Lower lobe of right lung (tissue), 2 donors: ENCODE data around the gene BATF2. TPM values are rescaled to one million over a fixed set of nuclear protein-coding genes. Genes with fewer than 3 reads are reported as not detected.

Source experiments
- ATAC-seq, 2 donors: fragments of 200-7000 bp; cut with Tn5 transposase; one replicate each; pipeline ENCODE4 v1.9.1; 2020 to 2022; ENCODE audit warnings: mild to moderate bottlenecking in 2 of 2, moderate library complexity in 2 of 2
- DNase-seq: peaks from one replicate; pipeline ENCODE4 v3.0.0-alpha.2; 2020
- H3K27ac ChIP-seq: fragments of 200-600 bp; one replicate; pipeline ENCODE4 v1.8.0; 2022
- H3K27me3 ChIP-seq: fragments of 200-600 bp; one replicate; pipeline ENCODE4 v1.8.0; 2022; ENCODE audit warnings: low read depth
- H3K36me3 ChIP-seq: fragments of 200-600 bp; one replicate; pipeline ENCODE4 v1.8.0; 2022; ENCODE audit warnings: mild to moderate bottlenecking
- H3K4me1 ChIP-seq: fragments of 200-600 bp; one replicate; pipeline ENCODE4 v1.8.0; 2022
- H3K4me3 ChIP-seq: fragments of 200-600 bp; one replicate; pipeline ENCODE4 v1.8.0; 2022; ENCODE audit warnings: mild to moderate bottlenecking
- H3K9me3 ChIP-seq: fragments of 200-600 bp; one replicate; pipeline ENCODE4 v1.8.0; 2022
- intact Hi-C: fragments of 100-400 bp; cut with DNase I; formaldehyde crosslinking; loops from one replicate; pipeline ENCODE4 v1.11.0; 2022
- long read RNA-seq: library from polyadenylated mRNA; unstranded; transcript quantifications from one replicate; pipeline ENCODE4 v2.0.0, GENCODE V29; 2021
- total RNA-seq: library from RNA; stranded (reverse); fragmentation: NEBNext Ultra II Directional; extraction: Animal tissue kit (Norgen Biotek cat#: 25700); gene quantifications from one replicate; pipeline ENCODE4 v1.2.1, GENCODE V29; 2021
- TF ChIP-seq, protein P1 (sequence below): fragments of 200-600 bp; IDR thresholded peaks from one replicate; pipeline ENCODE4 v1.8.0; 2022; ENCODE audit warnings: antibody characterized with exemption, mild to moderate bottlenecking
- donor health status: DM: no; HTN: yes; CAD: no; lungs with severe emphysema.

Gene BATF2
- total RNA-seq, result 8.6 TPM
- long read RNA-seq, transcript BATF2-202 (2 exons, 1,949 nt), result minor isoform, 5 of 18 reads
- long read RNA-seq, transcript BATF2-203 (1 exons, 2,569 nt), result major isoform, 8 of 18 reads
- long read RNA-seq, partial matches to known transcripts, result 0 of 18 reads
- long read RNA-seq, other reads (novel, unspliced or antisense), result 1 of 18 reads

DNA sequence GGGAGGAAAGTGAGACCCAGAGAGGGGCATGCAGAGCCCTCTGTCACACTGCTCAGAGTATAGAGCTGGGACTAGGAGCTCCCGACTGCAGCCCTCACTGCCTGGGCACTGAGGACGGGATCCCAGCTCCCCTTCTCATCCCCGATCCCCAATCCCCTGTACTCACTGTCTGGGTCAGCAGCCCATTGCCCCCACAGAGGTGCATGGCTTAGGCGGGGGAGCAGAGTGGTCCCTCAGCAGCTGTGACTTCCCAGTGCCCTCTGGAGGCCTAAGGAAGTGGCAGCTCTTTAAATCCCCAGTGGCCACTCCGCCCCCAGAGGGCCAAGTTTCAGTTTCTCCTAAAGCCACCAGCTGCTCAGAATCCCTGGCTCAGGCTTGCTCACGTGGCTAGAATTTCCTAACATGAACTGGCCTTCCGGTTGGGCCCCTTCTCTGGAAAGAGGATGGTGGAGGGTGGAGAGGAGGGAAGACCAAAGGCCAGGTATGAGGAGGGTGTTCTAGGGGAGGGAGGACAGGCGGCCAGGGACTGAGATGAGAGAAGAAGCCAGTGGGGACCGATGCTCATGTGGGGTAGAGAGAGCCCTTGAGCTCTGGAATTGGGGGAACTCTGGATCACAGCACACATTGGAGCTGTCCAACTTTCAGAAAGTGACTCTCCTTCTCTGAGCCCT lies at the start of gene BATF2:
BATF2 (minus strand) TSS at position 262 of the 671 bp plus-strand sequence; CDS start at position 205, 57 bp downstream.
- peaks cover 7% of the 10 kb centered on the region for H3K36me3 ChIP-seq
- peak within 1 kb of the TSS; percentile 86 for H3K27ac ChIP-seq
- no peaks in the 10 kb centered on the region for H3K27me3 ChIP-seq
- peak within 1 kb of the TSS; percentile 72 for H3K4me3 ChIP-seq
- H3K9me3 ChIP-seq, result no peaks in the 10 kb centered on the region
- TF ChIP-seq, protein P1, sequence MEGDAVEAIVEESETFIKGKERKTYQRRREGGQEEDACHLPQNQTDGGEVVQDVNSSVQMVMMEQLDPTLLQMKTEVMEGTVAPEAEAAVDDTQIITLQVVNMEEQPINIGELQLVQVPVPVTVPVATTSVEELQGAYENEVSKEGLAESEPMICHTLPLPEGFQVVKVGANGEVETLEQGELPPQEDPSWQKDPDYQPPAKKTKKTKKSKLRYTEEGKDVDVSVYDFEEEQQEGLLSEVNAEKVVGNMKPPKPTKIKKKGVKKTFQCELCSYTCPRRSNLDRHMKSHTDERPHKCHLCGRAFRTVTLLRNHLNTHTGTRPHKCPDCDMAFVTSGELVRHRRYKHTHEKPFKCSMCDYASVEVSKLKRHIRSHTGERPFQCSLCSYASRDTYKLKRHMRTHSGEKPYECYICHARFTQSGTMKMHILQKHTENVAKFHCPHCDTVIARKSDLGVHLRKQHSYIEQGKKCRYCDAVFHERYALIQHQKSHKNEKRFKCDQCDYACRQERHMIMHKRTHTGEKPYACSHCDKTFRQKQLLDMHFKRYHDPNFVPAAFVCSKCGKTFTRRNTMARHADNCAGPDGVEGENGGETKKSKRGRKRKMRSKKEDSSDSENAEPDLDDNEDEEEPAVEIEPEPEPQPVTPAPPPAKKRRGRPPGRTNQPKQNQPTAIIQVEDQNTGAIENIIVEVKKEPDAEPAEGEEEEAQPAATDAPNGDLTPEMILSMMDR, result peak; percentile 71
- H3K4me1 ChIP-seq, result peaks cover 34% of the 10 kb centered on the region
- DNase-seq, result peak; percentile 89
- ATAC-seq, result peak; percentile 94 to 97
- intact Hi-C loops, result no loop called here

DNA sequence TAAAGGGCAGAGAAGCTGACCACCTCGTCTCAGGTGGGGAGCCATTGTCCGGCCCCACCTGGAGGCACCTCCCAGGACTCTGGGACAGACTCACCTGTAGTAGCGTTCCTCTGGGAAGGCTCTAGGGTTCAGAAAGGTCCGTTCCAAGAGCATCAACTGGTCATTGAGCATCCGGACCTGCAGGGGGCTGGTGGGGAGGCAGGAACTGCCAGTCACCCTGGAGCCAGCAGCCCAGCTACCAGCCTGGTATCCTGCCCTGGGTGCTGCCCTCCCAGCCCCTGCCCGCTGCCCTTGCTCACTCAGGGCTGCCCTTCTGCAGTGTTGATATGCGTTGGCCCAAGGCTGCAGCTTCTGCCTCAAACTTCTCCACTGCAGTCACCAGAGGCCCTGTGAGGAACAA lies 49.0 kb upstream of the BATF2 start:
- Histone ChIP-seq H3K27ac (no peak overlapping the region), H3K4me1 (peaks cover 46% of the 10 kb centered on the region), H3K4me3 (no peak overlapping the region), H3K36me3 (peaks cover 24% of the 10 kb centered on the region), H3K27me3 (no peaks in the 10 kb centered on the region), H3K9me3 (no peaks in the 10 kb centered on the region)
- TF ChIP-seq, protein P1, result no peak
- ATAC-seq, result no peak
- DNase-seq, result no peak
- intact Hi-C loops, result no loop called here

- ATAC-seq (no peak), DNase-seq (no peak)
- Histone ChIP-seq H3K27ac (no peak overlapping the region), H3K27me3 (no peaks in the 10 kb centered on the region), H3K4me3 (no peak overlapping the region), H3K9me3 (no peaks in the 10 kb centered on the region), H3K36me3 (peaks cover 24% of the 10 kb centered on the region), H3K4me1 (peaks cover 52% of the 10 kb centered on the region)
- TF ChIP-seq, protein P1, result no peak
- intact Hi-C loops, result no loop called here
Measured at GRCh38 chr11:65045061-65045460, 48.3 kb upstream of the BATF2 start.

DNA sequence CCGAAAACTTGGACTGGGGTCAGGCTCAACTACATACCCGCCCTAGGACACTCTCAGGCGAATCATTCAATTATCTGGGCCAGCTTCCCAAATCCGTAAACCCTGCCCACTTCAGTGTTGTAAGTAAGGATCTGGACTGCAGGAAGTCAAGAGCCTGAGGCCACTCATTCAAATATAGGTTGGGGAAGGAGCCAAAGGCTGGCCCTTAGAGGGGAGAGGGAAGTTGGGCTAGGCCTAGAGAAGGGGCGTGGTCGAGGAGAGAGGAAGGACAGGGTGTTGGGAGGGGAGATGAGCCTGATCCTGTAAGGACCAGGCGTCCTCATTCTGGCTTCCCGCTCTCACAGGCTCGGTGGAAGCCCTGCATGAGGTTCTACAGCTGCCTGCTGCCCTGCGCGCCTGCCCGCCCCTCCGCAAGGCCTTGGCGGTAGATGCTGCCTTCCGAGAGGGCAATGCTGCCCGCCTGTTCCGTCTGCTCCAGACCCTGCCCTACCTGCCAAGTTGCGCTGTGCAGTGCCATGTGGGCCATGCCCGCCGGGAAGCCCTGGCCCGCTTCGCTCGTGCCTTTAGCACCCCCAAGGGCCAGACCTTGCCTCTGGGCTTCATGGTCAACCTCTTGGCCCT lies 47.2 kb upstream of the BATF2 start:
- TF ChIP-seq, protein P1, result no peak
- intact Hi-C loops, result no loop called here

GRCh38 chr11:65042891-65043290 lies 46.1 kb upstream of the BATF2 start:
- Histone ChIP-seq H3K9me3 (no peaks in the 10 kb centered on the region), H3K4me3 (no peak overlapping the region), H3K27me3 (no peaks in the 10 kb centered on the region), H3K36me3 (peaks cover 38% of the 10 kb centered on the region), H3K4me1 (peaks cover 48% of the 10 kb centered on the region), H3K27ac (no peak overlapping the region)
- ATAC-seq (no peak), DNase-seq (no peak)
- intact Hi-C loops, result no loop called here
- TF ChIP-seq, protein P1, result no peak

More for the DNA sequence above, 47.2 kb upstream of the BATF2 start:
- no peak overlapping the region for H3K27ac ChIP-seq
- ATAC-seq (peak; percentile 26 to 62), DNase-seq (peak; percentile 81)
- H3K36me3 ChIP-seq, result peaks cover 29% of the 10 kb centered on the region
- H3K4me3 ChIP-seq, result no peak overlapping the region
- no peaks in the 10 kb centered on the region for H3K9me3 ChIP-seq
- no peaks in the 10 kb centered on the region for H3K27me3 ChIP-seq
- H3K4me1 ChIP-seq, result peaks cover 53% of the 10 kb centered on the region
